Upper lobe of left lung (tissue), 4 donors: ENCODE data around the gene GAB4.

ENCODE experiments used
- CTCF ChIP-seq, 6 experiments: fragments of 450-650 bp in 4 of 6; fragments of 200-600 bp in 2 of 6; sonication (generic) in 2 of 6; IDR thresholded peaks; one replicate each; pipeline ENCODE4 v1.5.1; 2016 to 2019; ENCODE audit warnings: antibody characterized with exemption in 6 of 6
- POLR2A ChIP-seq, 4 donors: fragments of 450-650 bp; IDR thresholded peaks; one replicate each; pipeline ENCODE4 v1.5.1; 2016 to 2017; ENCODE audit warnings: antibody characterized with exemption in 4 of 4, mild to moderate bottlenecking in 2 of 4
- POLR2AphosphoS5 ChIP-seq, 2 donors: sonication (generic); formaldehyde crosslinking; IDR thresholded peaks; one replicate each; pipeline ENCODE4 v1.5.1; 2017; ENCODE audit warnings: antibody characterized with exemption in 2 of 2

GRCh38 chr22:17007257-17007656, 765 bp downstream of the GAB4 start:
- no peak for TF ChIP-seq CTCF (IDR thresholded peaks at IDR 0.05)
- no peak for TF ChIP-seq POLR2AphosphoS5 (IDR thresholded peaks at IDR 0.05)
- no peak for TF ChIP-seq POLR2A (IDR thresholded peaks at IDR 0.05)
